Measurements from ENCODE around the gene YBX2. TPM values are rescaled to one million over a fixed set of nuclear protein-coding genes. Genes with fewer than 3 reads are reported as not detected.

Gene YBX2
- total and polyA plus RNA-seq, 2 donors (not counting 1 experiment from before 2014, with no cell fraction given), result 0.15 to 0.22 TPM

- Mint-ChIP-seq H3K27me3 (no peaks in the 10 kb centered on the region), H3K4me1 (peaks cover 44% of the 10 kb centered on the region), H3K27ac (peak overlapping the region; percentile 94), H3K4me3 (peak overlapping the region; percentile 94), H3K9me3 (ENCODE audit: insufficient read depth) (no peaks in the 10 kb centered on the region)
- POLR2A ChIA-PET, result interaction anchor here (1.1 to 3.6 kb wide), 3 partner anchors 11 to 30 kb away, joined by 3 to 26 read pairs (median 7); partner anchors contain the start of genes ACADVL, DLG4, DVL2 and PHF23
- Histone ChIP-seq H3K27me3 (replicated peaks in 1 of 4; ENCODE audit: control extremely low read depth in 1 of 4, control insufficient read depth in 3 of 4, insufficient read depth in 4 of 4, low read length in 3 of 4) (no peaks in the 10 kb centered on the region), H2AFZ (ENCODE audit: insufficient read depth, low read depth, low read length, poor library complexity, severe bottlenecking) (no peak overlapping the region), H3K4me1 (ENCODE audit: control insufficient read depth in 2 of 2, insufficient read depth in 2 of 2, low read length in 2 of 2) (peaks cover 30 to 33% of the 10 kb centered on the region in 2 donors), H3K4me2 (replicated peaks; ENCODE audit: low read depth, low read length, poor library complexity, severe bottlenecking) (peak overlapping the region; percentile 99), H4K20me1 (ENCODE audit: control insufficient read depth, insufficient read depth, low read length, poor library complexity, severe bottlenecking) (peaks cover 18% of the 10 kb centered on the region), H3K4me3 (ENCODE audit: control extremely low read depth in 1 of 5, extremely low read depth in 1 of 5, insufficient read depth in 1 of 5, low read depth in 2 of 5, low read length in 4 of 5) (peak overlapping the region; percentile 39 to 90 (median 78)), H3K9ac (ENCODE audit: low read length) (peak overlapping the region; percentile 94), H3K79me2 (ENCODE audit: control insufficient read depth, insufficient read depth, low read length) (peaks cover 64% of the 10 kb centered on the region), H3K9me3 (ENCODE audit: control extremely low read depth in 1 of 3, control insufficient read depth in 2 of 3, insufficient read depth in 1 of 3, low read length in 2 of 3) (no peaks in the 10 kb centered on the region), H3K27ac (ENCODE audit: low read length in 2 of 2) (peak overlapping the region; percentile 13 to 100), H3K36me3 (replicated peaks in 1 of 2; ENCODE audit: control extremely low read depth in 1 of 2, control insufficient read depth in 1 of 2, extremely low read depth in 1 of 2, insufficient read depth in 2 of 2, low read length in 1 of 2) (peaks cover 11 to 31% of the 10 kb centered on the region in 2 experiments)
- CTCF ChIA-PET, result interaction anchor here (1.0 to 1.3 kb wide), 2 partner anchors 9 to 44 kb away, joined by 3 to 4 read pairs; no protein-coding TSS in a partner anchor
- ATAC-seq (ENCODE audit: low read depth) (no peak), DNase-seq (peak; percentile 53)
- WGBS (ENCODE audit: insufficient coverage), result 50% methylated on average over 5 of the region's 7 CpGs
- intact Hi-C loops (cut with micrococcal nuclease), result loop anchor here (5.0 kb wide), 2 partner anchors 437 to 607 kb away; partner anchors contain the start of genes CYB5D1, NAA38, TMEM88 and TP53
- TF ChIP-seq EZH2 (IDR thresholded peaks at IDR 0.05; ENCODE audit: borderline replicate concordance, insufficient read depth, low read depth, low read length, poor library complexity, severe bottlenecking) (no peak), CTCF (IDR thresholded peaks at IDR 0.05) (no peak)
Observed at GRCh38 chr17:7249830-7250229, 44.6 kb downstream of the YBX2 start.

- Histone ChIP-seq H3K27ac (ENCODE audit: low read length in 2 of 2) (peak overlapping the region in 1 of 2 donors; percentile 100), H3K4me2 (replicated peaks; ENCODE audit: low read depth, low read length, poor library complexity, severe bottlenecking) (peak overlapping the region; percentile 25), H3K9me3 (ENCODE audit: control extremely low read depth in 1 of 3, control insufficient read depth in 2 of 3, insufficient read depth in 1 of 3, low read length in 2 of 3) (no peaks in the 10 kb centered on the region), H3K4me3 (ENCODE audit: control extremely low read depth in 1 of 5, extremely low read depth in 1 of 5, insufficient read depth in 1 of 5, low read depth in 2 of 5, low read length in 4 of 5) (no peak overlapping the region), H3K4me1 (ENCODE audit: control insufficient read depth in 2 of 2, insufficient read depth in 2 of 2, low read length in 2 of 2) (peaks cover 30 to 33% of the 10 kb centered on the region in 2 donors), H3K79me2 (ENCODE audit: control insufficient read depth, insufficient read depth, low read length) (peaks cover 60% of the 10 kb centered on the region), H2AFZ (ENCODE audit: insufficient read depth, low read depth, low read length, poor library complexity, severe bottlenecking) (no peak overlapping the region), H3K36me3 (replicated peaks in 1 of 2; ENCODE audit: control extremely low read depth in 1 of 2, control insufficient read depth in 1 of 2, extremely low read depth in 1 of 2, insufficient read depth in 2 of 2, low read length in 1 of 2) (peaks cover 11 to 31% of the 10 kb centered on the region in 2 experiments), H3K9ac (ENCODE audit: low read length) (no peak overlapping the region), H4K20me1 (ENCODE audit: control insufficient read depth, insufficient read depth, low read length, poor library complexity, severe bottlenecking) (peaks cover 18% of the 10 kb centered on the region), H3K27me3 (replicated peaks in 1 of 4; ENCODE audit: control extremely low read depth in 1 of 4, control insufficient read depth in 3 of 4, insufficient read depth in 4 of 4, low read length in 3 of 4) (no peaks in the 10 kb centered on the region)
- H3K4me1 Mint-ChIP-seq, result peaks cover 44% of the 10 kb centered on the region
- no peaks in the 10 kb centered on the region for H3K9me3 Mint-ChIP-seq (ENCODE audit: insufficient read depth)
- peak overlapping the region; percentile 94 for H3K4me3 Mint-ChIP-seq
- no peak for DNase-seq
- no peak for ATAC-seq (ENCODE audit: low read depth)
- ChIA-PET CTCF (interaction anchor here (1.0 to 1.3 kb wide), 2 partner anchors 9 to 43 kb away, joined by 3 to 4 read pairs; no protein-coding TSS in a partner anchor), POLR2A (interaction anchor here (1.1 to 3.6 kb wide), 3 partner anchors 10 to 29 kb away, joined by 3 to 26 read pairs (median 7); partner anchors contain the start of genes ACADVL, DLG4, DVL2 and PHF23)
- intact Hi-C loops (cut with micrococcal nuclease), result no loop called here
- TF ChIP-seq EZH2 (IDR thresholded peaks at IDR 0.05; ENCODE audit: borderline replicate concordance, insufficient read depth, low read depth, low read length, poor library complexity, severe bottlenecking), result no peak
- 93% methylated on average over 5 of the region's 6 CpGs for WGBS (ENCODE audit: insufficient coverage)
- peak overlapping the region; percentile 70 for H3K27ac Mint-ChIP-seq
- no peaks in the 10 kb centered on the region for H3K27me3 Mint-ChIP-seq
Observed at GRCh38 chr17:7249214-7249613, 45.2 kb downstream of the YBX2 start.

Measured in B cell (primary cell).